Caco-2 (cell line): ENCODE measurements around the gene BACH2. TPM values are rescaled to one million over a fixed set of nuclear protein-coding genes. Genes with fewer than 3 reads are reported as not detected.

Experiments
- BruUV-seq: library from RNA; stranded (reverse); fragments of 400-500 nt; replicated peaks from 2 replicates; lab custom pipeline; 2021; lab: Mats Ljungman, UMichigan
- CTCF ChIA-PET: fragments of 300-600 bp; sonication (Branson Sonifier 250); formaldehyde crosslinking; loops from one replicate; lab custom pipeline; 2022; ENCODE audit warnings: antibody characterized with exemption; lab: Charles Lee
- POLR2A ChIA-PET: fragments of 300-600 bp; sonication (Branson Sonifier 250); formaldehyde crosslinking; loops from one replicate; lab custom pipeline; 2022; ENCODE audit warnings: antibody characterized with exemption; lab: Charles Lee
- DNase-seq, 2 experiments: peaks; one replicate each; pipeline versions ENCODE4 v3.0.0 to v3.0.0-alpha.2; 2020 to 2022
- H3K27me3 ChIP-seq: replicated peaks from 2 replicates; pipeline ENCODE4 v1.6.0; 2011; ENCODE audit warnings: low read length; ENCODE audit not compliant: control insufficient read depth, insufficient read depth
- H3K36me3 ChIP-seq: 2 replicates; pipeline ENCODE4 v1.5.1; 2011; ENCODE audit warnings: low read length; ENCODE audit not compliant: control insufficient read depth, insufficient read depth
- H3K4me1 ChIP-seq: fragments of 250-450 bp; sonication (Bioruptor Pico); 2 replicates; pipeline ENCODE4 v1.5.1; 2020; ENCODE audit warnings: mild to moderate bottlenecking
- H3K4me3 ChIP-seq: 2 replicates; pipeline ENCODE4 v1.5.1; 2011; ENCODE audit warnings: low read depth, mild to moderate bottlenecking, control low read depth, low read length
- H3K9me3 ChIP-seq: fragments of 250-450 bp; sonication (Bioruptor Pico); 2 replicates; pipeline ENCODE4 v1.5.1; 2020; ENCODE audit warnings: mild to moderate bottlenecking, moderate library complexity
- H3K27ac Mint-ChIP-seq: one replicate; pipeline ENCODE4 v1.8.0; 2022; ENCODE audit warnings: mixed read lengths; ENCODE audit not compliant: unreplicated experiment
- H3K27me3 Mint-ChIP-seq: one replicate; pipeline ENCODE4 v1.8.0; 2022; ENCODE audit warnings: mixed read lengths; ENCODE audit not compliant: insufficient read depth, unreplicated experiment
- H3K36me3 Mint-ChIP-seq: one replicate; pipeline ENCODE4 v1.8.0; 2022; ENCODE audit warnings: mild to moderate bottlenecking, mixed read lengths; ENCODE audit not compliant: insufficient read depth, unreplicated experiment
- H3K4me1 Mint-ChIP-seq: one replicate; pipeline ENCODE4 v1.8.0; 2022; ENCODE audit warnings: low read depth, mixed read lengths; ENCODE audit not compliant: unreplicated experiment
- H3K4me3 Mint-ChIP-seq: one replicate; pipeline ENCODE4 v1.8.0; 2022; ENCODE audit warnings: mild to moderate bottlenecking, moderate library complexity, mixed read lengths; ENCODE audit not compliant: unreplicated experiment
- H3K9me3 Mint-ChIP-seq: one replicate; pipeline ENCODE4 v1.8.0; 2022; ENCODE audit warnings: mixed read lengths; ENCODE audit not compliant: unreplicated experiment
- CTCF ChIP-seq, 2 experiments: fragments of 200-600 bp in 1 of 2; IDR thresholded peaks; 1 replicate in 1 of 2; 2 replicates in 1 of 2; pipeline versions ENCODE4 v1.5.1 to v1.8.0; 2011 to 2022; ENCODE audit warnings: antibody characterized with exemption in 1 of 2, control low read depth in 1 of 2, inconsistent platforms in 1 of 2, low read depth in 1 of 2, low read length in 1 of 2, mild to moderate bottlenecking in 1 of 2, moderate library complexity in 1 of 2; ENCODE audit not compliant: insufficient read depth in 1 of 2, severe bottlenecking in 1 of 2, unreplicated experiment in 1 of 2
- intact Hi-C: fragments of 100-400 bp; cut with micrococcal nuclease; formaldehyde crosslinking; loops from one replicate; pipeline ENCODE4 v1.10.0; 2022; ENCODE audit not compliant: unreplicated experiment
- total RNA-seq: library from RNA; stranded (reverse); gene quantifications from 2 replicates; pipeline ENCODE4 v1.2.3, GENCODE V29; 2022

BACH2 gene
- total RNA-seq, 1 experiment from 2014 or later = 0.43 TPM

GRCh38 chr6:90187437-90188121, 109.1 kb downstream of the BACH2 start:
- Histone ChIP-seq H3K4me3 (no peak overlapping the region), H3K27me3 (no peaks in the 10 kb centered on the region), H3K9me3 (no peaks in the 10 kb centered on the region), H3K4me1 (peaks cover 10% of the 10 kb centered on the region), H3K36me3 (no peaks in the 10 kb centered on the region)
- Mint-ChIP-seq H3K27me3 (no peaks in the 10 kb centered on the region), H3K9me3 (no peaks in the 10 kb centered on the region), H3K4me1 (peaks cover 9% of the 10 kb centered on the region), H3K36me3 (no peaks in the 10 kb centered on the region), H3K4me3 (no peak overlapping the region), H3K27ac (no peak overlapping the region)
- DNase-seq = no peak
- no TSS peak for BruUV-seq
- ChIA-PET CTCF (interaction anchor here (0.9 kb wide), 1 partner anchor 93 kb away, joined by 4 read pairs; no protein-coding TSS in a partner anchor), POLR2A (no interaction called here)
- intact Hi-C loops = no loop called here
- TF ChIP-seq CTCF (IDR thresholded peaks at IDR 0.05; ENCODE audit: insufficient read depth in 1 of 2, low read depth in 1 of 2, low read length in 1 of 2, severe bottlenecking in 1 of 2, unreplicated experiment in 1 of 2) = no peak

GRCh38 chr6:90186637-90187371, 109.8 kb downstream of the BACH2 start:
- DNase-seq = no peak
- BruUV-seq = no TSS peak
- Mint-ChIP-seq H3K4me1 (peaks cover 14% of the 10 kb centered on the region), H3K9me3 (no peaks in the 10 kb centered on the region), H3K27me3 (no peaks in the 10 kb centered on the region), H3K4me3 (no peak overlapping the region), H3K27ac (no peak overlapping the region), H3K36me3 (no peaks in the 10 kb centered on the region)
- intact Hi-C loops = no loop called here
- Histone ChIP-seq H3K4me1 (peaks cover 10% of the 10 kb centered on the region), H3K9me3 (no peaks in the 10 kb centered on the region), H3K27me3 (no peaks in the 10 kb centered on the region), H3K4me3 (no peak overlapping the region), H3K36me3 (no peaks in the 10 kb centered on the region)
- TF ChIP-seq CTCF (IDR thresholded peaks at IDR 0.05; ENCODE audit: insufficient read depth in 1 of 2, low read depth in 1 of 2, low read length in 1 of 2, severe bottlenecking in 1 of 2, unreplicated experiment in 1 of 2) = no peak
- POLR2A ChIA-PET = no interaction called here
- CTCF ChIA-PET = no interaction called here

- DNase-seq = no peak
- Mint-ChIP-seq H3K27ac (no peak overlapping the region), H3K9me3 (no peaks in the 10 kb centered on the region), H3K4me3 (no peak overlapping the region), H3K27me3 (no peaks in the 10 kb centered on the region), H3K36me3 (no peaks in the 10 kb centered on the region), H3K4me1 (peaks cover 14% of the 10 kb centered on the region)
- no peaks in the 10 kb centered on the region for H3K9me3 ChIP-seq
- intact Hi-C loops = no loop called here
- no peaks in the 10 kb centered on the region for H3K36me3 ChIP-seq
- TF ChIP-seq CTCF (IDR thresholded peaks at IDR 0.05; ENCODE audit: insufficient read depth in 1 of 2, low read depth in 1 of 2, low read length in 1 of 2, severe bottlenecking in 1 of 2, unreplicated experiment in 1 of 2) = no peak
- no peaks in the 10 kb centered on the region for H3K27me3 ChIP-seq
- H3K4me1 ChIP-seq = peaks cover 10% of the 10 kb centered on the region
- no peak overlapping the region for H3K4me3 ChIP-seq
- POLR2A ChIA-PET = no interaction called here
- BruUV-seq = no TSS peak
- CTCF ChIA-PET = no interaction called here
These were observed 110.6 kb downstream of the BACH2 start for GRCh38 chr6:90186026-90186425.
